SK-N-SH (cell line): ENCODE measurements around the gene MAGI2. TPM values are rescaled to one million over a fixed set of nuclear protein-coding genes. Genes with fewer than 3 reads are reported as not detected.

ENCODE experiments used
- CTCF ChIA-PET: fragments of 300-600, 350-600 bp; formaldehyde crosslinking; extraction: SDS; loops from one replicate; lab custom pipeline; 2021; lab: Yijun Ruan, JAX
- POLR2A ChIA-PET: fragments of 350-600 bp; sonication (Branson Sonifier 250); formaldehyde crosslinking; extraction: SDS; loops from one replicate; lab custom pipeline; 2020; ENCODE audit warnings: antibody characterized with exemption, inconsistent platforms; lab: Yijun Ruan, JAX
- DNase-seq: peaks from one replicate; pipeline ENCODE4 v3.0.0; 2012
- H2AFZ ChIP-seq: fragments of 200-600 bp; sonication (generic); 2 replicates; pipeline ENCODE4 v1.8.1; 2016; ENCODE audit warnings: antibody characterized with exemption, mild to moderate bottlenecking, low read depth
- H3F3A ChIP-seq: fragments of 200-600 bp; sonication (generic); replicated peaks from 2 replicates; pipeline ENCODE3; 2016; ENCODE audit warnings: antibody characterized with exemption, mild to moderate bottlenecking; ENCODE audit not compliant: insufficient read depth
- H3K27ac ChIP-seq, 2 experiments: fragments of 200-500 bp in 1 of 2; fragments of 200-600 bp in 1 of 2; sonication (Bioruptor generic) in 1 of 2; sonication (generic), shearing (Covaris generic) in 1 of 2; 2 replicates each; pipeline versions ENCODE4 v1.5.1 to v1.6.1; 2014 to 2016; ENCODE audit warnings: low read depth in 2 of 2, inconsistent platforms in 1 of 2, low read length in 1 of 2, mild to moderate bottlenecking in 1 of 2, mixed read lengths in 1 of 2
- H3K27me3 ChIP-seq: fragments of 200-600 bp; sonication (generic), shearing (Covaris generic); 2 replicates; pipeline ENCODE4 v1.6.1; 2016; ENCODE audit warnings: mixed run types; ENCODE audit not compliant: insufficient read depth
- H3K36me3 ChIP-seq, 2 experiments: fragments of 200-500 bp in 1 of 2; fragments of 200-600 bp in 1 of 2; sonication (Bioruptor generic) in 1 of 2; sonication (generic) in 1 of 2; replicated peaks in 1 of 2; 2 replicates each; pipeline versions ENCODE3 to v1.5.1; 2014 to 2016; ENCODE audit warnings: low read length in 1 of 2, mild to moderate bottlenecking in 1 of 2; ENCODE audit not compliant: insufficient read depth in 2 of 2, control insufficient read depth in 1 of 2
- H3K4me1 ChIP-seq, 2 experiments: fragments of 200-500 bp in 1 of 2; fragments of 200-600 bp in 1 of 2; sonication (Bioruptor generic) in 1 of 2; sonication (generic), shearing (Covaris generic) in 1 of 2; 2 replicates each; pipeline versions ENCODE4 v1.5.1 to v1.6.1; 2014 to 2016; ENCODE audit warnings: low read depth in 1 of 2, low read length in 1 of 2, mixed run types in 1 of 2; ENCODE audit not compliant: insufficient read depth in 2 of 2, control insufficient read depth in 1 of 2
- H3K4me2 ChIP-seq: fragments of 200-600 bp; sonication (generic), shearing (Covaris generic); 2 replicates; pipeline ENCODE4 v1.6.1; 2017; ENCODE audit warnings: mixed run types
- H3K4me3 ChIP-seq, 2 experiments: fragments of 200-500 bp in 1 of 2; fragments of 200-600 bp in 1 of 2; sonication (Bioruptor generic) in 1 of 2; sonication (generic), shearing (Covaris generic) in 1 of 2; 2 replicates each; pipeline versions ENCODE4 v1.5.1 to v1.8.1; 2014 to 2016; ENCODE audit warnings: low read depth in 2 of 2, inconsistent platforms in 1 of 2, low read length in 1 of 2, mild to moderate bottlenecking in 1 of 2, mixed read lengths in 1 of 2, moderate library complexity in 1 of 2
- H3K79me2 ChIP-seq: fragments of 200-600 bp; sonication (generic); 2 replicates; pipeline ENCODE4 v1.8.1; 2017; ENCODE audit warnings: mild to moderate bottlenecking; ENCODE audit not compliant: insufficient read depth
- H3K9ac ChIP-seq: fragments of 200-600 bp; sonication (generic); 2 replicates; pipeline ENCODE4 v1.6.1; 2017; ENCODE audit warnings: mixed run types
- H3K9me2 ChIP-seq: fragments of 200-600 bp; sonication (generic); 2 replicates; pipeline ENCODE4 v1.6.1; 2017; ENCODE audit warnings: mixed run types
- H3K9me3 ChIP-seq: fragments of 200-600 bp; sonication (generic); 2 replicates; pipeline ENCODE4 v1.6.1; 2017; ENCODE audit warnings: mixed run types, mild to moderate bottlenecking, moderate library complexity
- H4K20me1 ChIP-seq: fragments of 200-600 bp; sonication (generic); 2 replicates; pipeline ENCODE4 v1.6.1; 2017; ENCODE audit warnings: mild to moderate bottlenecking, mixed run types; ENCODE audit not compliant: insufficient read depth
- CTCF ChIP-seq: fragments of 200-600 bp; sonication (generic); IDR thresholded peaks from 2 replicates; pipeline ENCODE4 v1.6.1; 2017; ENCODE audit warnings: antibody characterized with exemption, mild to moderate bottlenecking, moderate library complexity
- EP300 ChIP-seq, 2 experiments: IDR thresholded peaks; 2 replicates each; pipeline versions ENCODE4 v1.4.0 to v1.6.1; 2012; ENCODE audit warnings: borderline replicate concordance in 1 of 2, low read depth in 1 of 2, low read length in 1 of 2
- EZH2phosphoT487 ChIP-seq: fragments of 200-600 bp; sonication (generic); IDR thresholded peaks from 2 replicates; pipeline ENCODE4 v1.6.1; 2017; ENCODE audit warnings: low read depth, mixed run types, mild to moderate bottlenecking, antibody characterized with exemption, moderate library complexity, borderline replicate concordance
- FOXJ3 ChIP-seq: sonication (generic); formaldehyde crosslinking; IDR thresholded peaks from 2 replicates; pipeline ENCODE4 v1.5.1; 2020; ENCODE audit warnings: mild to moderate bottlenecking, missing genetic modification reagents
- GABPA ChIP-seq: IDR thresholded peaks from 2 replicates; pipeline ENCODE4 v1.4.0; 2012; ENCODE audit warnings: low read depth, mild to moderate bottlenecking
- GATA2 ChIP-seq: sonication (generic); formaldehyde crosslinking; IDR thresholded peaks from 2 replicates; pipeline ENCODE4 v1.5.0; 2020; ENCODE audit warnings: mild to moderate bottlenecking, missing genetic modification reagents
- JUND ChIP-seq: IDR thresholded peaks from 2 replicates; pipeline ENCODE4 v1.4.0; 2012
- MEF2A ChIP-seq: IDR thresholded peaks from 2 replicates; pipeline ENCODE4 v1.4.0; 2012; ENCODE audit warnings: low read depth, borderline replicate concordance
- NFIC ChIP-seq: IDR thresholded peaks from 2 replicates; pipeline ENCODE4 v1.4.0; 2012; ENCODE audit warnings: borderline replicate concordance
- NRF1 ChIP-seq: IDR thresholded peaks from 2 replicates; pipeline ENCODE4 v1.6.1; 2012; ENCODE audit warnings: low read depth, mild to moderate bottlenecking, low read length
- PBX3 ChIP-seq: IDR thresholded peaks from 2 replicates; pipeline ENCODE4; 2012
- POLR2AphosphoS5 ChIP-seq: IDR thresholded peaks from 2 replicates; pipeline ENCODE4 v1.6.1; 2012; ENCODE audit warnings: low read depth, low read length
- RCOR1 ChIP-seq: fragments of 150-350 bp; IDR thresholded peaks from 2 replicates; pipeline ENCODE4 v1.6.1; 2017; ENCODE audit warnings: antibody characterized with exemption, low read length
- RFX5 ChIP-seq: IDR thresholded peaks from 2 replicates; pipeline ENCODE4 v1.6.1; 2012; ENCODE audit warnings: mild to moderate bottlenecking, improper control_type of control experiment, low read length
- RXRA ChIP-seq: IDR thresholded peaks from 2 replicates; pipeline ENCODE4 v1.4.0; 2012; ENCODE audit warnings: low read depth, mild to moderate bottlenecking, borderline replicate concordance
- SIN3A ChIP-seq: IDR thresholded peaks from 2 replicates; pipeline ENCODE4 v1.6.1; 2012; ENCODE audit warnings: low read depth, mild to moderate bottlenecking, low read length, moderate library complexity, borderline replicate concordance
- SMC3 ChIP-seq: IDR thresholded peaks from 2 replicates; pipeline ENCODE4 v1.6.1; 2012; ENCODE audit warnings: low read depth, low read length, improper control_type of control experiment
- TAF1 ChIP-seq: IDR thresholded peaks from 2 replicates; pipeline ENCODE4 v1.6.1; 2012; ENCODE audit warnings: low read depth, mild to moderate bottlenecking, low read length, moderate library complexity, borderline replicate concordance
- TEAD4 ChIP-seq: IDR thresholded peaks from 2 replicates; pipeline ENCODE4 v1.4.0; 2012; ENCODE audit warnings: mild to moderate bottlenecking, borderline replicate concordance; ENCODE audit not compliant: insufficient read depth
- USF1 ChIP-seq: IDR thresholded peaks from 2 replicates; pipeline ENCODE4 v1.4.0; 2012; ENCODE audit warnings: low read depth, borderline replicate concordance
- YY1 ChIP-seq: IDR thresholded peaks from 2 replicates; pipeline ENCODE4 v1.4.0; 2012; ENCODE audit warnings: low read depth, mild to moderate bottlenecking
- WGBS: methylation state at CpG from one replicate; pipeline ENCODE4 v1.1.6; 2017; ENCODE audit warnings: low lambda C conversion rate; 5-methylcytosine and 5-hydroxymethylcytosine counted together
- polyA plus RNA-seq, 3 experiments: library from polyadenylated mRNA; depleted of rRNA; stranded (reverse); fragments of >200 nt; gene quantifications; 2 replicates each; pipeline ENCODE4 v1.2.3, GENCODE V29; 2012
- TF ChIP-seq, protein P1 (sequence below): fragments of 150-350 bp; IDR thresholded peaks from 2 replicates; pipeline ENCODE4 v1.6.1; 2017; ENCODE audit warnings: antibody characterized with exemption, low read length, low read depth, borderline replicate concordance
- TF ChIP-seq, protein P2 (sequence below): fragments of 150-350 bp; IDR thresholded peaks from 2 replicates; pipeline ENCODE4 v1.6.1; 2016; ENCODE audit warnings: mild to moderate bottlenecking, low read depth, low read length

MAGI2 gene
- polyA plus RNA-seq, 1 of the 3 experiments (the other 2 are of a cell fraction), result 1.1 TPM

DNA sequence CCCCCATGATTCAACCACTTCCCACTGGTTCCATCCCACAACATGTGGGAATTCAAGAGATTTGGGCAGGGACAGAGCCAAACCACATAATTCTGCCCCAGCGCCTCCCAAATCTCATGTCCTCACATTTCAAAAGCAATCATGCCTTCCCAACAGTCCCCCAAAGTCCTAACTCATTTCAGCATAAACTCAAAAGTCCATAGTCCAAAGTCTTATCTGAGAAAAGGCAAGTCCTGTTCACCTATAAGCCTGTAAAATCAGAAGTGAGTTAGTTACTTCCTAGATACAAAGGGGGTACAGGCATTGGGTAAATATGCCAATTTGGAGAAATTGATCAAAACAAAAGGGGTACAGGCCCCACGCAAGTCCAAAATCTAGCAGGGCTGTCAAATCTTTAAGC, 272.9 kb downstream of the MAGI2 start:
- Histone ChIP-seq H3K4me2 (no peak overlapping the region), H3K4me3 (no peak overlapping the region), H2AFZ (no peak overlapping the region), H3K79me2 (no peaks in the 10 kb centered on the region; the same call in 1 of the 2 replicates), H4K20me1 (no peaks in the 10 kb centered on the region), H3K36me3 (no peaks in the 10 kb centered on the region), H3F3A (no peaks in the 10 kb centered on the region), H3K9ac (no peak overlapping the region), H3K27me3 (no peaks in the 10 kb centered on the region), H3K9me2 (0 out of 2 replicates have a peak, but pooled peaks cover 3% of the 10 kb centered on the region), H3K4me1 (no peaks in the 10 kb centered on the region), H3K9me3 (no peaks in the 10 kb centered on the region), H3K27ac (no peak overlapping the region)
- ChIA-PET POLR2A (no interaction called here), CTCF (interaction anchor here (0.6 to 1.2 kb wide), 3 partner anchors 16 to 1046 kb away, joined by 3 to 4 read pairs (median 4); no protein-coding TSS in a partner anchor)
- WGBS, result 47% methylated on average over 2 of the region's 2 CpGs
- no peak for DNase-seq
- no peak for TF ChIP-seq CTCF
- TF ChIP-seq, all 33 proteins: peak for 0

DNA sequence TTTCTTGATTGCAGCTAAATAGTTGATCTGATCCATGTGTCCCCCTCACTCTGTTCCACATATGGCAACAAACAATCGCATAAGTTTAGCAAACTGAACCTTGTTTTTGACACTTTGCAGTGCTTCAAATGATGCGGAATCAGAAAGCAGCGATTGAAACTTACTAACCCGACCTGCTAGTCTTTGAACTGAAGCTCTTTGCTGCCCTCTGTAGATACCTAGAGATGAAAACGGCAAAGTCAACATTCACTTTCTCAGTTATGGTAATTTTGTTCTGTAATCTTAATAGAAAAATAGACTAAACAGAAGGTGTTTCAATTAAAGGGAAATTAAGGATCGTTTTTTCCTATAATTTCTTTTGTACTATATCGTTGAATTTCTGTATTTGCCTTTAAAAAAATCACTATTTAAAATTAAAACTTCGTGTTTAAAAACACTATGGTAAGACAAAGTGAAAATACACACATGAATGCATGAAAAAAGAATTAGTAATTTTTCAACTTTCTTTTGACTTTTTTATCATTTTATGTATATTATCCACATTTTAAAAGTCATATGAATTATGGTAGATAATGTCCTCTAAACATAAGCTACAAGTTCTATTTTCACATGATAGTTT, 276.5 kb downstream of the MAGI2 start:
- Histone ChIP-seq H3K27me3 (no peaks in the 10 kb centered on the region), H3K9me3 (no peaks in the 10 kb centered on the region), H3F3A (no peaks in the 10 kb centered on the region), H3K9ac (no peak overlapping the region), H3K4me2 (no peak overlapping the region), H3K9me2 (no peaks in the 10 kb centered on the region), H3K79me2 (no peaks in the 10 kb centered on the region), H2AFZ (no peak overlapping the region), H3K27ac (no peak overlapping the region), H3K4me3 (no peak overlapping the region), H3K36me3 (no peaks in the 10 kb centered on the region), H3K4me1 (no peaks in the 10 kb centered on the region; a peak in 1 of 4 replicates), H4K20me1 (no peaks in the 10 kb centered on the region)
- 20% methylated on average over 8 of the region's 8 CpGs for WGBS
- ChIA-PET CTCF (interaction anchor here (0.5 to 3.2 kb wide), 61 partner anchors 9 to 1318 kb away, joined by 3 to 29 read pairs (median 4); no protein-coding TSS in a partner anchor), POLR2A (no interaction called here)
- peak; percentile 23 for DNase-seq
- no peak for TF ChIP-seq SIN3A
- peak; percentile 84 for TF ChIP-seq SMC3
- TF ChIP-seq TAF1, result no peak
- peak; percentile 23; the same call in 1 of the 2 replicates for TF ChIP-seq RCOR1
- TF ChIP-seq, protein P1, sequence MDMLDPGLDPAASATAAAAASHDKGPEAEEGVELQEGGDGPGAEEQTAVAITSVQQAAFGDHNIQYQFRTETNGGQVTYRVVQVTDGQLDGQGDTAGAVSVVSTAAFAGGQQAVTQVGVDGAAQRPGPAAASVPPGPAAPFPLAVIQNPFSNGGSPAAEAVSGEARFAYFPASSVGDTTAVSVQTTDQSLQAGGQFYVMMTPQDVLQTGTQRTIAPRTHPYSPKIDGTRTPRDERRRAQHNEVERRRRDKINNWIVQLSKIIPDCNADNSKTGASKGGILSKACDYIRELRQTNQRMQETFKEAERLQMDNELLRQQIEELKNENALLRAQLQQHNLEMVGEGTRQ, result no peak
- TF ChIP-seq EP300 (IDR thresholded peaks at IDR 0.05; ENCODE audit: borderline replicate concordance in 1 of 2, low read depth in 1 of 2, low read length in 1 of 2), result no peak
- no peak for TF ChIP-seq PBX3
- no peak for TF ChIP-seq TEAD4
- TF ChIP-seq NRF1, result no peak
- no peak for TF ChIP-seq JUND
- TF ChIP-seq EZH2phosphoT487, result no peak
- TF ChIP-seq FOXJ3 (CRISPR knock-in tag), result no peak
- TF ChIP-seq GATA2 (CRISPR knock-in tag), result no peak
- no peak for TF ChIP-seq POLR2AphosphoS5
- TF ChIP-seq RFX5, result no peak
- no peak for TF ChIP-seq MEF2A
- no peak for TF ChIP-seq RXRA
- TF ChIP-seq NFIC, result no peak
- no peak for TF ChIP-seq GABPA
- TF ChIP-seq, protein P2, sequence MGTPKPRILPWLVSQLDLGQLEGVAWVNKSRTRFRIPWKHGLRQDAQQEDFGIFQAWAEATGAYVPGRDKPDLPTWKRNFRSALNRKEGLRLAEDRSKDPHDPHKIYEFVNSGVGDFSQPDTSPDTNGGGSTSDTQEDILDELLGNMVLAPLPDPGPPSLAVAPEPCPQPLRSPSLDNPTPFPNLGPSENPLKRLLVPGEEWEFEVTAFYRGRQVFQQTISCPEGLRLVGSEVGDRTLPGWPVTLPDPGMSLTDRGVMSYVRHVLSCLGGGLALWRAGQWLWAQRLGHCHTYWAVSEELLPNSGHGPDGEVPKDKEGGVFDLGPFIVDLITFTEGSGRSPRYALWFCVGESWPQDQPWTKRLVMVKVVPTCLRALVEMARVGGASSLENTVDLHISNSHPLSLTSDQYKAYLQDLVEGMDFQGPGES, result no peak
- no peak for TF ChIP-seq YY1
- TF ChIP-seq USF1, result no peak
